ENCODE results near the gene CTSE. TPM values are rescaled to one million over a fixed set of nuclear protein-coding genes. Genes with fewer than 3 reads are reported as not detected.

The CTSE gene
- polyA plus RNA-seq, 2 of the 4 experiments (the other 2 are of a cell fraction), result not detected

GRCh38 chr1:205963352-205964155, 60.1 kb downstream of the CTSE start:
- Histone ChIP-seq H3K9me3 (no peaks in the 10 kb centered on the region), H3K27ac (peak overlapping the region in 1 of 2 experiments; percentile 0; a peak in 1 of 6 replicates), H3K4me2 (no peak overlapping the region), H3K4me3 (no peak overlapping the region), H3K4me1 (no peaks in the 10 kb centered on the region)
- FAIRE-seq (no peak), DNase-seq (ENCODE audit: low read depth in 1 of 2, low spot score in 1 of 2) (no peak), ATAC-seq (no peak)
- WGBS (ENCODE audit: missing lambda C conversion rate), result 77% methylated on average over 14 of the region's 16 CpGs
- ChIA-PET POLR2A (no interaction called here), CTCF (interaction anchor here (1.2 to 7.4 kb wide), 5 partner anchors 14 to 172 kb away, joined by 4 to 80 read pairs (median 27); no protein-coding TSS in a partner anchor)
- TF ChIP-seq CTCF (IDR thresholded peaks at IDR 0.05) (no peak), HES2 (IDR thresholded peaks at IDR 0.05) (no peak), EHF (CRISPR knock-in tag; IDR thresholded peaks at IDR 0.05) (no peak), GATA3 (IDR thresholded peaks at IDR 0.05; ENCODE audit: borderline replicate concordance) (no peak), BHLHE40 (IDR thresholded peaks at IDR 0.05; ENCODE audit: low read depth, low read length) (no peak), ATOH8 (CRISPR knock-in tag; IDR thresholded peaks at IDR 0.05; ENCODE audit: low read depth) (no peak), RAD21 (conservative IDR thresholded peaks at IDR 0.05 in 1 of 2, IDR thresholded peaks at IDR 0.05 in 1 of 2) (no peak), EHMT2 (IDR thresholded peaks at IDR 0.05; ENCODE audit: low read depth) (no peak), ZSCAN20 (CRISPR knock-in tag; IDR thresholded peaks at IDR 0.05) (no peak), POLR2A (IDR thresholded peaks at IDR 0.05; ENCODE audit: low read length) (no peak), NR3C1 (IDR thresholded peaks at IDR 0.05) (no peak), NPAS2 (CRISPR knock-in tag; IDR thresholded peaks at IDR 0.05; ENCODE audit: borderline replicate concordance) (no peak)

- Histone ChIP-seq H3K4me2 (no peak overlapping the region), H3K4me3 (no peak overlapping the region), H3K4me1 (no peaks in the 10 kb centered on the region), H3K27ac (peak overlapping the region in 1 of 2 experiments; percentile 0; a peak in 1 of 6 replicates), H3K9me3 (no peaks in the 10 kb centered on the region)
- ATAC-seq, result 0 out of 6 replicates have a peak, but pooled peaks of 1 of the 2 experiments have one; percentile 17
- WGBS (ENCODE audit: missing lambda C conversion rate), result 69% methylated on average over 6 of the region's 6 CpGs
- DNase-seq (ENCODE audit: low read depth in 1 of 2, low spot score in 1 of 2), result no peak
- no peak for FAIRE-seq
- CTCF ChIA-PET, result interaction anchor here (1.2 to 7.4 kb wide), 4 partner anchors 15 to 171 kb away, joined by 4 to 80 read pairs (median 34); no protein-coding TSS in a partner anchor
- POLR2A ChIA-PET, result no interaction called here
- TF ChIP-seq KDM1A (IDR thresholded peaks at IDR 0.05; ENCODE audit: low read depth) (no peak), HOXB13 (CRISPR knock-in tag; IDR thresholded peaks at IDR 0.05; ENCODE audit: low read depth) (no peak), GATA3 (IDR thresholded peaks at IDR 0.05; ENCODE audit: borderline replicate concordance) (no peak), SMC3 (IDR thresholded peaks at IDR 0.05) (no peak), CHD2 (IDR thresholded peaks at IDR 0.05; ENCODE audit: low read length, partially characterized antibody) (no peak)
Observed at GRCh38 chr1:205962821-205963221, 60.9 kb downstream of the CTSE start.

GRCh38 chr1:205961991-205962820, 61.5 kb downstream of the CTSE start:
- no peak overlapping the region for H3K4me3 ChIP-seq
- no peak overlapping the region for H3K4me2 ChIP-seq
- 83% methylated on average over 9 of the region's 9 CpGs for WGBS (ENCODE audit: missing lambda C conversion rate)
- DNase-seq (ENCODE audit: low read depth in 1 of 2, low spot score in 1 of 2) (no peak), ATAC-seq (no peak), FAIRE-seq (no peak)
- H3K27ac ChIP-seq, result peak overlapping the region in 1 of 2 experiments; percentile 0; a peak in 1 of 6 replicates
- H3K4me1 ChIP-seq, result no peaks in the 10 kb centered on the region
- ChIA-PET CTCF (interaction anchor here (1.2 to 7.4 kb wide), 6 partner anchors 8 to 170 kb away, joined by 4 to 80 read pairs (median 13); no protein-coding TSS in a partner anchor), POLR2A (no interaction called here)
- TF ChIP-seq SREBF2 (IDR thresholded peaks at IDR 0.05) (no peak), POLR2AphosphoS2 (conservative IDR thresholded peaks at IDR 0.05; ENCODE audit: low read length) (no peak), EP300 (IDR thresholded peaks at IDR 0.05) (no peak), ZC3H11A (IDR thresholded peaks at IDR 0.05) (no peak), HEYL (CRISPR knock-in tag; IDR thresholded peaks at IDR 0.05) (no peak), ATOH8 (CRISPR knock-in tag; IDR thresholded peaks at IDR 0.05; ENCODE audit: low read depth) (no peak), ZNF302 (CRISPR knock-in tag; IDR thresholded peaks at IDR 0.05) (no peak), MAFK (IDR thresholded peaks at IDR 0.05; ENCODE audit: partially characterized antibody) (no peak), NPAS2 (CRISPR knock-in tag; IDR thresholded peaks at IDR 0.05; ENCODE audit: borderline replicate concordance) (no peak), EHMT2 (IDR thresholded peaks at IDR 0.05; ENCODE audit: low read depth) (no peak), CHD4 (IDR thresholded peaks at IDR 0.05; ENCODE audit: borderline replicate concordance) (no peak), GATA3 (IDR thresholded peaks at IDR 0.05; ENCODE audit: borderline replicate concordance) (no peak)
- no peaks in the 10 kb centered on the region for H3K9me3 ChIP-seq
